Fibroblast of villous mesenchyme (primary cell): Measurements from ENCODE around the gene SELENOW. TPM values are rescaled to one million over a fixed set of nuclear protein-coding genes. Genes with fewer than 3 reads are reported as not detected.
"Not testable (repeated sequence)": the region's sequence is repeated elsewhere in the genome, so short reads cannot be mapped to it uniquely, and the experiment has no call there.

Experiments used
- DNase-seq: peaks from one replicate; pipeline ENCODE4 v3.0.0-alpha.2; 2010; ENCODE audit warnings: low read depth
- H3K4me3 ChIP-seq: 2 replicates; pipeline ENCODE4 v1.5.1; 2011; ENCODE audit warnings: low read depth, mild to moderate bottlenecking, low read length
- total RNA-seq: library from RNA; depleted of rRNA; stranded (reverse); fragments of >200 nt; gene quantifications from 2 replicates; pipeline ENCODE4 v1.2.3, GENCODE V29; 2012
- TF ChIP-seq, protein P1 (sequence below): IDR thresholded peaks from 2 replicates; pipeline ENCODE4 v1.5.1; 2012; ENCODE audit warnings: low read depth, mild to moderate bottlenecking, low read length; ENCODE audit not compliant: insufficient read depth

Gene SELENOW
- total RNA-seq, 1 donor: 328 TPM

DNA sequence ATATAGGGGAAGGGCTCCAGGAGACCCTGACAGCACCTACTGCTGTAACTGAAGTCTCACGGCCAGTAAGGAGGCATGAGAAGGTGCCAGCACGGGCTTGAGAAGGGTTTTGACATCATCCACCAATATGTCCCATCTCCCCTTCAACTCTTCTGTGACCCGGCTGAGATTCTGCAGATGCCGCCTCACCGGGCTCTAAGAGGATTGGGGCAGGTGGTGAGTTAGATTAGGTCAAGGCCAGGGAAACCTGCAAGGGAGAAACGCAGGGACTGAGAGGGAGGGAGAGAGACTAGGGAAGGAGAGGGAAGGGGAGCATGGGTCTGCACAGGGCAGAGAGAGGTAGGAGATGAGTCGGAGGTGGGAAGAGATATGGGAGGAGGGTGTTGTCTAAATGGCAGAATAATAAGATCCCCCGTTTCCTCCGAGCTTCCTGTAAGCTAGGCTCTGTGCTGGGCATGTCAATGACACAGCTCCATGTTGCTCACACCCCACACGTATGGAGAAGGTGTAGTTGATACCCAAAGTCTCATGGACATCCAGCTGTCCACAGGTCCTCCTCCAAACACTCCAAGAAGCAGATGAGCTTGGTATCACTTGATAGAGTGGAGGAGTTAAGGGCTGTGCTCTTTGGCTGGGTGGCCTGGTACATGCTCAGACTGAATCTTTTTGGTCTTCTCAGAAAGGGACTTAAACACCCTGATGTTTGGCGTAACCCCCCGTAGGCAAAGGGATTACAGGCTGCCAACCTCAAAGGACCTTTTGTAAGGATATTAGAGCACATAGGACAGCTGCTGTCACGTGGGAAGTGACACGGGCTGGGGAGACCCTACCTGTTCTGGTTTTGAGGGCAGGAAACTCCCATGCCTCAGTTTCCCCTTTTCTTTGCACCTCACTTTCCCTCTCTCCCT is 19.7 kb downstream of the SELENOW start:
- no peak for DNase-seq

DNA sequence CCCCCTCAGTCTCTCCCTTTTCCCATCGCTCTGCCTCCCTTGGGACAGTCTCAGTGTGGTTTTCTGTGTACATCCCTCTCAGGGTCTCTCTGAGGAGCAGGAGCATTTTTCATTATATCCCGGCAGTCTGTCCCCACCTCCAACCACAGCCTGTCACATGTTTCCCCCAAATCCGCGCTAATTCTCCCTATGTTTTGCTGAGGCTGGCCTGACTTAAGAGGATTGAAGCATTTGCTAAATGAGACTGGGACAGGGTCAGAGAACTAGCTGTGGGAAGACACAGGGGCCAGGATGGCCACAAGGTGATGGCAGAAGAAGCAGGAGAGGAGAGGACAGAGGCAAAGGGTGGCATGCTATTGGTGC is 20.4 kb downstream of the SELENOW start:
- no peak for DNase-seq
- TF ChIP-seq, protein P1, sequence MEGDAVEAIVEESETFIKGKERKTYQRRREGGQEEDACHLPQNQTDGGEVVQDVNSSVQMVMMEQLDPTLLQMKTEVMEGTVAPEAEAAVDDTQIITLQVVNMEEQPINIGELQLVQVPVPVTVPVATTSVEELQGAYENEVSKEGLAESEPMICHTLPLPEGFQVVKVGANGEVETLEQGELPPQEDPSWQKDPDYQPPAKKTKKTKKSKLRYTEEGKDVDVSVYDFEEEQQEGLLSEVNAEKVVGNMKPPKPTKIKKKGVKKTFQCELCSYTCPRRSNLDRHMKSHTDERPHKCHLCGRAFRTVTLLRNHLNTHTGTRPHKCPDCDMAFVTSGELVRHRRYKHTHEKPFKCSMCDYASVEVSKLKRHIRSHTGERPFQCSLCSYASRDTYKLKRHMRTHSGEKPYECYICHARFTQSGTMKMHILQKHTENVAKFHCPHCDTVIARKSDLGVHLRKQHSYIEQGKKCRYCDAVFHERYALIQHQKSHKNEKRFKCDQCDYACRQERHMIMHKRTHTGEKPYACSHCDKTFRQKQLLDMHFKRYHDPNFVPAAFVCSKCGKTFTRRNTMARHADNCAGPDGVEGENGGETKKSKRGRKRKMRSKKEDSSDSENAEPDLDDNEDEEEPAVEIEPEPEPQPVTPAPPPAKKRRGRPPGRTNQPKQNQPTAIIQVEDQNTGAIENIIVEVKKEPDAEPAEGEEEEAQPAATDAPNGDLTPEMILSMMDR: no peak
- H3K4me3 ChIP-seq: no peak overlapping the region

More for the DNA sequence above, 19.7 kb downstream of the SELENOW start:
- TF ChIP-seq, protein P1: no peak
- no peak overlapping the region for H3K4me3 ChIP-seq

DNA sequence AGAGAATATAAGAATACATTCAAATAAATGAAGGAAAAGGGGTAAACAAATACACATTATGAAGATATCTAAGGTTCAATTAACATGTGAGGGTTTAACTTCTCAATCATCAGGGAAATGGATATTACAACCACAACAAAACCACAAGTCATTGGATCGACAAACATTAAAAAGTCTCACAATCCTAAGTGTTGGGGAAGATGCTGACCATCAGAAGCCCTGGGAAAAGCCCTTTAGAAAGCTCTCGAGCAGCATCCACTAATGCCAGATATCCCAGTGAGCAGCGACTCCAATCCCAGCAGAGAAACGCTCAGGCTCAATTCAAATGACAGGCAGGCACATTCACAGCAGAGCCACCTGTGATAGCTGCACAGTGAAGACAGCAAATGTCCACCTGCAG is 22.8 kb downstream of the SELENOW start:
- TF ChIP-seq, protein P1: no peak

DNA sequence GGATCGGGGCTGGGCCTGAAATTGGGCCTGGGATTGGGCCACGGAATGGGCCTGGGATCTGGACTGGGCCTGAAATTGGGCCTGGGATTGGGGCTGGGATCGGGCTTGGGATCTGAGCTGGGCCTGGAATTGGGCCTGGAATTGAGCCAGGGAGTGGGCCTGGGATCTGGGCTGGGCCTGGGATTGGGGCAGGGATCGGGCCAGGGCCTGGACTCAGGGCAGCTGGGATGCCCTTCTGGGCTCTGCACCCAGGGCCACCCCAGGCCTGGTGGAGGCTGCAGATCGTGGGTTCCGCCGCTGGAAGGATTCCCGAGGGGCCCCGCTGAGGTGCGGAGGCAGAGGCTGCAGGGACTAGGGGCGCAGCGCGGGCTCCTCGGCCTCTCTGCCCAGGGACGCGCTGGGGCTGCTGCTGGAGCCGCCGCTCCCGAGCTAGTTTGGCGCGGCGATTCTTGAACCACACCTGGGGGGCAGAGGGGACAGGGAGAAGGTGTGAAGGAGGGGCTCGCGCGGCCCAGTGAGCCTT is 24.1 kb downstream of the SELENOW start:
- TF ChIP-seq, protein P1: no peak
- DNase-seq: no peak
- H3K4me3 ChIP-seq: no peak overlapping the region

More for the DNA sequence above, 22.8 kb downstream of the SELENOW start:
- H3K4me3 ChIP-seq: no peak overlapping the region
- DNase-seq: no peak

- DNase-seq, H3K4me3 ChIP-seq: not testable (repeated sequence)
These were observed 24.6 kb downstream of the SELENOW start for GRCh38 chr19:47803148-47803547.

GRCh38 chr19:47803671-47804070 is 25.2 kb downstream of the SELENOW start:
- not testable (repeated sequence) for H3K4me3 ChIP-seq, DNase-seq

GRCh38 chr19:47804451-47804850 is 25.9 kb downstream of the SELENOW start, which contains the start of gene TPRX1:
Gene TPRX1 (minus strand): TSS chr19:47804551. CDS start chr19:47804539, 12 bp downstream.
- not testable (repeated sequence) for DNase-seq, H3K4me3 ChIP-seq

- H3K4me3 ChIP-seq: no peak overlapping the region
- TF ChIP-seq, protein P1: no peak
- DNase-seq: no peak
These were observed 26.8 kb downstream of the SELENOW start for GRCh38 chr19:47805313-47805712.
